GM18526 (cell line): ENCODE data around the gene LAMA2.

ENCODE experiments used
- POLR2A ChIP-seq: IDR thresholded peaks from 3 replicates; pipeline ENCODE4 v1.6.1; 2011; ENCODE audit not compliant: insufficient read length; ENCODE audit errors: extremely low read depth

LAMA2 gene

GRCh38 chr6:129494586-129494985 lies 611.6 kb downstream of the LAMA2 start:
- TF ChIP-seq POLR2A = no peak

- TF ChIP-seq POLR2A = no peak
These were observed 612.7 kb downstream of the LAMA2 start for GRCh38 chr6:129495652-129496051.

- TF ChIP-seq POLR2A = no peak
These were observed 614.8 kb downstream of the LAMA2 start for GRCh38 chr6:129497481-129498441.

GRCh38 chr6:129498541-129498940 lies 615.6 kb downstream of the LAMA2 start:
- no peak for TF ChIP-seq POLR2A

GRCh38 chr6:129498950-129499842 lies 616.3 kb downstream of the LAMA2 start:
- no peak for TF ChIP-seq POLR2A

GRCh38 chr6:129499843-129500219 lies 616.9 kb downstream of the LAMA2 start:
- no peak for TF ChIP-seq POLR2A

GRCh38 chr6:129500958-129501739 lies 618.2 kb downstream of the LAMA2 start:
- TF ChIP-seq POLR2A = no peak

GRCh38 chr6:129501740-129502660 lies 619.1 kb downstream of the LAMA2 start:
- no peak for TF ChIP-seq POLR2A

GRCh38 chr6:129504456-129504855 lies 621.5 kb downstream of the LAMA2 start:
- TF ChIP-seq POLR2A = no peak

GRCh38 chr6:129507059-129507807 lies 624.3 kb downstream of the LAMA2 start:
- TF ChIP-seq POLR2A = no peak

- TF ChIP-seq POLR2A = no peak
These were observed 624.9 kb downstream of the LAMA2 start for GRCh38 chr6:129507846-129508245.

GRCh38 chr6:129508477-129509145 lies 625.7 kb downstream of the LAMA2 start:
- no peak for TF ChIP-seq POLR2A

- TF ChIP-seq POLR2A = no peak
These were observed 628.0 kb downstream of the LAMA2 start for GRCh38 chr6:129510950-129511349.
